Measurements from ENCODE around the gene LRRC49.
"Not testable (repeated sequence)": the region's sequence is repeated elsewhere in the genome, so short reads cannot be mapped to it uniquely, and the experiment has no call there.

Gene LRRC49

GRCh38 chr15:70867911-70868467 is 24.6 kb upstream of the LRRC49 start:
- no peak for DNase-seq

GRCh38 chr15:70869346-70869745 is 23.3 kb upstream of the LRRC49 start:
- no peak for DNase-seq

GRCh38 chr15:70870051-70870450 is 22.6 kb upstream of the LRRC49 start:
- no peak for DNase-seq

GRCh38 chr15:70871490-70871889 is 21.1 kb upstream of the LRRC49 start:
- not testable (repeated sequence) for DNase-seq

- DNase-seq = no peak
Observed at GRCh38 chr15:70873232-70874054, 19.2 kb upstream of the LRRC49 start.

- no peak for DNase-seq
Observed at GRCh38 chr15:70875001-70875782, 17.4 kb upstream of the LRRC49 start.

GRCh38 chr15:70876011-70876410 is 16.6 kb upstream of the LRRC49 start:
- DNase-seq = no peak

- no peak for DNase-seq
Observed at GRCh38 chr15:70876683-70877082, 15.9 kb upstream of the LRRC49 start.

GRCh38 chr15:70879401-70879800 is 13.2 kb upstream of the LRRC49 start:
- DNase-seq = no peak

GRCh38 chr15:70880781-70881180 is 11.8 kb upstream of the LRRC49 start:
- no peak for DNase-seq

- DNase-seq = no peak
Observed at GRCh38 chr15:70882361-70882760, 10.3 kb upstream of the LRRC49 start.

- no peak for DNase-seq
Observed at GRCh38 chr15:70892912-70893560, 410 bp downstream of the LRRC49 start.

- DNase-seq = no peak
Observed at GRCh38 chr15:70902107-70902506, 9.5 kb downstream of the LRRC49 start.

- no peak for DNase-seq
Observed at GRCh38 chr15:70906842-70907241, 14.2 kb downstream of the LRRC49 start.

GRCh38 chr15:70907784-70908471 is 15.3 kb downstream of the LRRC49 start:
- DNase-seq = no peak

- DNase-seq = no peak
Observed at GRCh38 chr15:70910958-70911357, 18.3 kb downstream of the LRRC49 start.

GRCh38 chr15:70912187-70912586 is 19.6 kb downstream of the LRRC49 start:
- DNase-seq = no peak

GRCh38 chr15:70916531-70916930 is 23.9 kb downstream of the LRRC49 start:
- DNase-seq = no peak

- no peak for DNase-seq
Observed at GRCh38 chr15:70917955-70918354, 25.3 kb downstream of the LRRC49 start.

- no peak for DNase-seq
Observed at GRCh38 chr15:70920981-70921696, 28.5 kb downstream of the LRRC49 start.

- DNase-seq = no peak
Observed at GRCh38 chr15:70922119-70922518, 29.5 kb downstream of the LRRC49 start.

Data from GDM1 (cell line).